Right atrium auricular region (tissue), 2 donors: ENCODE measurements around the gene TUBGCP4. TPM values are rescaled to one million over a fixed set of nuclear protein-coding genes. Genes with fewer than 3 reads are reported as not detected.

Experiments
- DNase-seq: peaks from one replicate; pipeline ENCODE4 v3.0.0-alpha.2; 2019; ENCODE audit warnings: low spot score
- H3K27ac ChIP-seq, 2 donors: fragments of 200-600 bp; sonication (generic); 1 replicate in 1 of 2; 2 replicates in 1 of 2; pipeline ENCODE4 v1.5.1; 2016 to 2019
- H3K27me3 ChIP-seq, 2 donors: fragments of 200-600 bp; sonication (generic); one replicate each; pipeline versions ENCODE4 v1.5.1 to v1.6.0; 2017 to 2019
- H3K36me3 ChIP-seq: fragments of 200-600 bp; sonication (generic); one replicate; pipeline ENCODE4 v1.5.1; 2016
- H3K4me1 ChIP-seq, 2 donors: fragments of 200-600 bp; sonication (generic); one replicate each; pipeline versions ENCODE4 v1.5.1 to v1.6.0; 2017 to 2019
- H3K4me3 ChIP-seq, 2 donors: fragments of 200-600 bp; sonication (generic); 1 replicate in 1 of 2; 2 replicates in 1 of 2; pipeline ENCODE4 v1.5.1; 2017 to 2019; ENCODE audit warnings: mild to moderate bottlenecking in 1 of 2, moderate library complexity in 1 of 2
- H3K9me3 ChIP-seq, 2 donors: fragments of 200-600 bp; sonication (generic); one replicate each; pipeline ENCODE4 v1.5.1; 2019
- CTCF ChIP-seq, 2 donors: fragments of 200-600 bp; sonication (generic); IDR thresholded peaks; one replicate each; pipeline ENCODE4 v1.5.1; 2019; ENCODE audit warnings: antibody characterized with exemption in 2 of 2
- total RNA-seq, 2 donors: library from RNA; depleted of rRNA; stranded (reverse); fragments of >200 nt; gene quantifications; one replicate each; pipeline ENCODE4 v1.1.0, GENCODE V29; 2016

TUBGCP4 gene
- total RNA-seq, 2 donors from 2014 or later = 5.9 to 8.5 TPM

GRCh38 chr15:43420435-43420834 is 49.5 kb downstream of the TUBGCP4 start:
- H3K36me3 ChIP-seq = peaks cover 75% of the 10 kb centered on the region
- no peaks in the 10 kb centered on the region for H3K4me1 ChIP-seq
- DNase-seq = no peak
- H3K4me3 ChIP-seq = no peak overlapping the region
- no peak overlapping the region for H3K27ac ChIP-seq
- TF ChIP-seq CTCF (IDR thresholded peaks at IDR 0.05) = no peak
- no peaks in the 10 kb centered on the region for H3K27me3 ChIP-seq
- no peaks in the 10 kb centered on the region for H3K9me3 ChIP-seq

GRCh38 chr15:43420876-43421275 is 50.0 kb downstream of the TUBGCP4 start:
- no peak for DNase-seq
- Histone ChIP-seq H3K9me3 (no peaks in the 10 kb centered on the region), H3K36me3 (peaks cover 72% of the 10 kb centered on the region), H3K4me3 (no peak overlapping the region), H3K27ac (no peak overlapping the region), H3K4me1 (no peaks in the 10 kb centered on the region), H3K27me3 (no peaks in the 10 kb centered on the region)
- TF ChIP-seq CTCF (IDR thresholded peaks at IDR 0.05) = no peak

- no peaks in the 10 kb centered on the region for H3K9me3 ChIP-seq
- no peak overlapping the region for H3K27ac ChIP-seq
- H3K36me3 ChIP-seq = peaks cover 83% of the 10 kb centered on the region
- no peak for TF ChIP-seq CTCF (IDR thresholded peaks at IDR 0.05)
- H3K27me3 ChIP-seq = no peaks in the 10 kb centered on the region
- no peak overlapping the region for H3K4me3 ChIP-seq
- no peaks in the 10 kb centered on the region for H3K4me1 ChIP-seq
- DNase-seq = no peak
Observed at GRCh38 chr15:43423793-43424192, 52.9 kb downstream of the TUBGCP4 start.

- H3K36me3 ChIP-seq = peaks cover 65% of the 10 kb centered on the region
- H3K9me3 ChIP-seq = no peaks in the 10 kb centered on the region
- no peaks in the 10 kb centered on the region for H3K27me3 ChIP-seq
- DNase-seq = no peak
- no peak for TF ChIP-seq CTCF (IDR thresholded peaks at IDR 0.05)
- no peak overlapping the region for H3K27ac ChIP-seq
- no peaks in the 10 kb centered on the region for H3K4me1 ChIP-seq
- H3K4me3 ChIP-seq = no peak overlapping the region
Observed at GRCh38 chr15:43429687-43430086, 58.8 kb downstream of the TUBGCP4 start.

GRCh38 chr15:43433165-43433564 is 62.3 kb downstream of the TUBGCP4 start:
- Histone ChIP-seq H3K27me3 (no peaks in the 10 kb centered on the region), H3K27ac (no peak overlapping the region), H3K4me3 (no peak overlapping the region), H3K36me3 (peaks cover 34% of the 10 kb centered on the region), H3K9me3 (no peaks in the 10 kb centered on the region), H3K4me1 (no peaks in the 10 kb centered on the region)
- no peak for DNase-seq
- TF ChIP-seq CTCF (IDR thresholded peaks at IDR 0.05) = no peak

- H3K27me3 ChIP-seq = no peaks in the 10 kb centered on the region
- no peak overlapping the region for H3K4me3 ChIP-seq
- DNase-seq = no peak
- no peaks in the 10 kb centered on the region for H3K4me1 ChIP-seq
- TF ChIP-seq CTCF (IDR thresholded peaks at IDR 0.05) = no peak
- no peak overlapping the region for H3K27ac ChIP-seq
- H3K9me3 ChIP-seq = no peaks in the 10 kb centered on the region
- H3K36me3 ChIP-seq = peaks cover 28% of the 10 kb centered on the region
Observed at GRCh38 chr15:43433661-43434303, 62.9 kb downstream of the TUBGCP4 start.
